HepG2 (cell line): Measurements from ENCODE around the gene MAN1A2. TPM values are rescaled to one million over a fixed set of nuclear protein-coding genes. Genes with fewer than 3 reads are reported as not detected.

ENCODE experiments used
- ATAC-seq: fragments of 200-7000 bp; cut with Tn5 transposase; 3 replicates; pipeline ENCODE4 v1.9.1; 2020; ENCODE audit warnings: mild to moderate bottlenecking, moderate library complexity
- BruUV-seq: library from RNA; stranded (reverse); fragments of 400-500 nt; replicated peaks from 2 replicates; lab custom pipeline; 2021; lab: Mats Ljungman, UMichigan
- CTCF ChIA-PET: fragments of 300-600 bp; formaldehyde crosslinking; extraction: SDS; loops from one replicate; lab custom pipeline; 2021; ENCODE audit warnings: low total read pairs, inconsistent platforms, low intra/inter-chr PET ratio; lab: Yijun Ruan, JAX
- POLR2A ChIA-PET: fragments of 350-600 bp; sonication (Branson Sonifier 250); formaldehyde crosslinking; loops from one replicate; lab custom pipeline; 2020; ENCODE audit warnings: antibody characterized with exemption, inconsistent platforms; lab: Yijun Ruan, JAX
- DNase-seq: peaks from one replicate; pipeline ENCODE4 v3.0.0-alpha.2; 2015; ENCODE audit warnings: low spot score
- FAIRE-seq: peaks from 3 replicates; lab custom pipeline; 2011; peaks lifted over from hg19 to GRCh38; lab: Jason Lieb, UNC
- H2AFZ ChIP-seq: one replicate; pipeline ENCODE4 v1.6.1; 2011; ENCODE audit warnings: low read length, inconsistent platforms
- H3K27ac ChIP-seq: fragments of 300-600 bp; 3 replicates; pipeline ENCODE4 v1.8.0; 2011; ENCODE audit warnings: mixed run types, mild to moderate bottlenecking, mixed read lengths, low read length, inconsistent platforms; ENCODE audit not compliant: insufficient read depth; ENCODE audit errors: extremely low read length
- H3K27me3 ChIP-seq, 2 experiments: fragments of 200-600 bp in 1 of 2; 2 replicates in 1 of 2; 3 replicates in 1 of 2; pipeline versions ENCODE4 v1.6.0 to v1.8.0; 2011; ENCODE audit warnings: low read length in 2 of 2, mild to moderate bottlenecking in 2 of 2, moderate library complexity in 2 of 2, inconsistent platforms in 1 of 2; ENCODE audit not compliant: insufficient read depth in 2 of 2, control insufficient read depth in 1 of 2
- H3K36me3 ChIP-seq, 2 experiments: fragments of 200-600 bp in 1 of 2; replicated peaks in 1 of 2; 2 replicates in 1 of 2; 3 replicates in 1 of 2; pipeline versions ENCODE4 v1.5.1 to v1.8.0; 2011; ENCODE audit warnings: low read length in 2 of 2, inconsistent platforms in 1 of 2; ENCODE audit not compliant: insufficient read depth in 2 of 2, control insufficient read depth in 1 of 2
- H3K4me1 ChIP-seq: 2 replicates; pipeline ENCODE4 v1.5.1; 2012; ENCODE audit warnings: low read length, inconsistent platforms; ENCODE audit not compliant: insufficient read depth
- H3K4me2 ChIP-seq: 2 replicates; pipeline ENCODE4 v1.6.0; 2011; ENCODE audit warnings: low read depth, low read length, inconsistent platforms
- H3K4me3 ChIP-seq, 3 experiments: fragments of 200-600 bp in 1 of 3; sonication (generic), shearing (Covaris generic) in 1 of 3; replicated peaks in 1 of 3; 2 replicates each; pipeline ENCODE4 v1.5.1; 2011 to 2016; ENCODE audit warnings: low read length in 3 of 3, inconsistent platforms in 2 of 3, low read depth in 2 of 3, mild to moderate bottlenecking in 2 of 3, control low read depth in 1 of 3, mixed read lengths in 1 of 3; ENCODE audit not compliant: insufficient read depth in 1 of 3
- H3K79me2 ChIP-seq: one replicate; pipeline ENCODE4 v1.6.1; 2011; ENCODE audit warnings: low read length, inconsistent platforms; ENCODE audit not compliant: insufficient read depth
- H3K9ac ChIP-seq: 2 replicates; pipeline ENCODE4 v1.6.0; 2011; ENCODE audit warnings: mild to moderate bottlenecking, low read depth, low read length, inconsistent platforms; ENCODE audit not compliant: insufficient read depth
- H3K9me3 ChIP-seq: 2 replicates; pipeline ENCODE4 v1.5.1; 2012; ENCODE audit warnings: mild to moderate bottlenecking, low read length
- H4K20me1 ChIP-seq: 2 replicates; pipeline ENCODE4 v1.6.0; 2011; ENCODE audit warnings: inconsistent platforms, mild to moderate bottlenecking, low read length, moderate library complexity; ENCODE audit not compliant: insufficient read depth
- EP300 ChIP-seq, 3 experiments: sonication (generic) in 1 of 3; formaldehyde crosslinking in 1 of 3; IDR thresholded peaks; 2 replicates each; pipeline versions ENCODE4 v1.5.1 to v1.6.1; 2011 to 2020; ENCODE audit warnings: low read depth in 2 of 3, low read length in 2 of 3, borderline replicate concordance in 1 of 3, improper control_type of control experiment in 1 of 3, mild to moderate bottlenecking in 1 of 3, missing genetic modification reagents in 1 of 3, moderate library complexity in 1 of 3
- FOSL2 ChIP-seq: sonication (generic); formaldehyde crosslinking; IDR thresholded peaks from 2 replicates; pipeline ENCODE4 v1.4.0; 2020; ENCODE audit warnings: missing genetic modification reagents
- FOXK1 ChIP-seq: sonication (generic); formaldehyde crosslinking; IDR thresholded peaks from 2 replicates; pipeline ENCODE4 v1.4.0; 2020; ENCODE audit warnings: low read depth, missing genetic modification reagents, borderline replicate concordance
- HDAC1 ChIP-seq: sonication (generic); formaldehyde crosslinking; IDR thresholded peaks from 2 replicates; pipeline ENCODE4 v1.5.1; 2020; ENCODE audit warnings: mild to moderate bottlenecking, missing genetic modification reagents
- HDAC6 ChIP-seq: fragments of 200-600 bp; sonication (generic); IDR thresholded peaks from 2 replicates; pipeline ENCODE4 v1.7.0; 2017; ENCODE audit warnings: mild to moderate bottlenecking, antibody characterized with exemption, low read length, low read depth
- KAT8 ChIP-seq: IDR thresholded peaks from 2 replicates; pipeline ENCODE4 v1.6.1; 2016; ENCODE audit warnings: missing genetic modification reagents, missing compliant biosample characterization
- KLF12 ChIP-seq: sonication (generic); formaldehyde crosslinking; IDR thresholded peaks from 2 replicates; pipeline ENCODE4 v1.4.0; 2020; ENCODE audit warnings: missing genetic modification reagents, borderline replicate concordance
- MEIS1 ChIP-seq: sonication (generic); formaldehyde crosslinking; IDR thresholded peaks from 2 replicates; pipeline ENCODE4 v1.9.0; 2021; ENCODE audit warnings: mild to moderate bottlenecking, missing genetic modification reagents, moderate library complexity, borderline replicate concordance
- MTF2 ChIP-seq: sonication (generic); formaldehyde crosslinking; IDR thresholded peaks from 2 replicates; pipeline ENCODE4 v1.5.0; 2020; ENCODE audit warnings: missing genetic modification reagents, borderline replicate concordance
- MYPOP ChIP-seq: sonication (generic); formaldehyde crosslinking; IDR thresholded peaks from 2 replicates; pipeline ENCODE4 v1.8.1; 2023; ENCODE audit warnings: mild to moderate bottlenecking, moderate library complexity, missing genetic modification reagents
- PBX2 ChIP-seq: IDR thresholded peaks from 2 replicates; pipeline ENCODE4 v1.6.1; 2016; ENCODE audit warnings: control low read depth
- PHF20 ChIP-seq: sonication (generic); formaldehyde crosslinking; IDR thresholded peaks from 2 replicates; pipeline ENCODE4 v1.5.0; 2020; ENCODE audit warnings: mild to moderate bottlenecking, missing genetic modification reagents
- RFX1 ChIP-seq: fragments of 450-650 bp; IDR thresholded peaks from 2 replicates; pipeline ENCODE4 v1.6.1; 2017
- SP1 ChIP-seq, 2 experiments: fragments of 450-650 bp in 1 of 2; sonication (generic) in 1 of 2; formaldehyde crosslinking in 1 of 2; IDR thresholded peaks; 2 replicates each; pipeline versions ENCODE4 v1.4.0 to v1.6.1; 2016 to 2020; ENCODE audit warnings: missing genetic modification reagents in 1 of 2
- SRY ChIP-seq: sonication (generic); formaldehyde crosslinking; IDR thresholded peaks from 2 replicates; pipeline ENCODE4 v1.8.0; 2022; ENCODE audit warnings: mild to moderate bottlenecking, missing genetic modification reagents
- TAF15 ChIP-seq: fragments of 200-400 bp; formaldehyde crosslinking; IDR thresholded peaks from one replicate; pipeline ENCODE4 v1.6.1; 2018; ENCODE audit warnings: mild to moderate bottlenecking, low read depth, low read length; ENCODE audit not compliant: poor library complexity, severe bottlenecking
- TOPORS ChIP-seq: sonication (generic); formaldehyde crosslinking; IDR thresholded peaks from 2 replicates; pipeline ENCODE4 v1.8.0; 2023; ENCODE audit warnings: mild to moderate bottlenecking, missing genetic modification reagents
- ZNF335 ChIP-seq: sonication (generic); formaldehyde crosslinking; IDR thresholded peaks from 2 replicates; pipeline ENCODE4 v1.4.0; 2020; ENCODE audit warnings: missing genetic modification reagents
- ZNF556 ChIP-seq: sonication (generic); formaldehyde crosslinking; IDR thresholded peaks from 2 replicates; pipeline ENCODE4 v1.4.0; 2020; ENCODE audit warnings: mild to moderate bottlenecking, missing genetic modification reagents, borderline replicate concordance
- ZNF770 ChIP-seq: sonication (generic); formaldehyde crosslinking; IDR thresholded peaks from 2 replicates; pipeline ENCODE4 v1.5.0; 2020; ENCODE audit warnings: mild to moderate bottlenecking, missing genetic modification reagents
- WGBS: methylation state at CpG from one replicate; pipeline ENCODE4 v1.1.6; 2017; ENCODE audit warnings: low lambda C conversion rate; 5-methylcytosine and 5-hydroxymethylcytosine counted together
- in situ Hi-C: cut with HindIII; loops from 2 replicates; pipeline ENCODE4 v1.10.0; 2017; ENCODE audit warnings: low pct_unique_long_range_greater_than_20kb; ENCODE audit not compliant: extremely low pct_ligation_motif_present
- intact Hi-C: fragments of 100-400 bp; cut with micrococcal nuclease; formaldehyde crosslinking; loops from one replicate; pipeline ENCODE4 v1.10.0; 2022; ENCODE audit not compliant: unreplicated experiment
- polyA plus RNA-seq, 8 experiments: library from polyadenylated mRNA; depleted of rRNA in 3 of 8; stranded (reverse) in 7 of 8; unstranded in 1 of 8; fragments of >200 nt; fragmentation: Illumina TruSeq in 4 of 8; extraction: Trizol in 4 of 8; gene quantifications; 2 replicates each; pipeline versions ENCODE4 v1.2.1 to v1.2.3, GENCODE V29; 2011 to 2016; ENCODE audit warnings: low read depth in 4 of 8, missing spikeins in 1 of 8, mixed read lengths in 1 of 8; ENCODE audit not compliant: insufficient read depth in 1 of 8
- total RNA-seq, 5 experiments: library from RNA; depleted of rRNA; stranded (reverse); fragments of >200 nt; fragmentation: Illumina TruSeq; extraction: Trizol; gene quantifications; 2 replicates each; pipeline ENCODE4 v1.2.3, GENCODE V29; 2016; ENCODE audit warnings: low read depth in 1 of 5

MAN1A2 gene
- total and polyA plus RNA-seq, 2 of the 13 experiments (the other 11 are each of a cell fraction or from before 2014, with no cell fraction given): 8.0 to 19.9 TPM

GRCh38 chr1:117362986-117363385 is 4.3 kb upstream of the MAN1A2 start:
- DNase-seq (no peak), FAIRE-seq (no peak), ATAC-seq (no peak)
- Histone ChIP-seq H3K27me3 (no peaks in the 10 kb centered on the region; a peak in 1 of 5 replicates), H3K79me2 (peaks cover 15% of the 10 kb centered on the region), H3K27ac (no peak overlapping the region), H3K4me1 (peaks cover 12% of the 10 kb centered on the region), H3K36me3 (no peaks in the 10 kb centered on the region), H2AFZ (no peak overlapping the region), H4K20me1 (no peaks in the 10 kb centered on the region), H3K4me3 (no peak overlapping the region), H3K4me2 (no peak overlapping the region), H3K9ac (no peak overlapping the region), H3K9me3 (no peaks in the 10 kb centered on the region)
- WGBS: 83% methylated on average over 1 of the region's 1 CpG
- TF ChIP-seq HDAC6: no peak
- TF ChIP-seq MYPOP (CRISPR knock-in tag): no peak
- no peak for TF ChIP-seq HDAC1 (CRISPR knock-in tag)
- no peak for TF ChIP-seq EP300 (IDR thresholded peaks at IDR 0.05; ENCODE audit: low read depth in 2 of 2, low read length in 2 of 2)
- TF ChIP-seq EP300 (CRISPR knock-in tag; IDR thresholded peaks at IDR 0.05; ENCODE audit: borderline replicate concordance): no peak
- TF ChIP-seq ZNF556: no peak
- no peak for TF ChIP-seq FOXK1
- TF ChIP-seq ZNF335 (CRISPR knock-in tag): no peak
- TF ChIP-seq RFX1: no peak
- TF ChIP-seq MTF2 (CRISPR knock-in tag): no peak
- no peak for TF ChIP-seq PHF20
- no peak for TF ChIP-seq SRY (CRISPR knock-in tag)
- TF ChIP-seq FOSL2 (CRISPR knock-in tag): no peak
- TF ChIP-seq MEIS1 (CRISPR knock-in tag): no peak
- TF ChIP-seq KLF12 (CRISPR knock-in tag): no peak
- no peak for TF ChIP-seq TOPORS
- no peak for TF ChIP-seq TAF15
- no peak for TF ChIP-seq PBX2
- TF ChIP-seq ZNF770 (CRISPR knock-in tag): no peak
- TF ChIP-seq KAT8 (CRISPR knock-in tag): no peak
- TF ChIP-seq SP1 (IDR thresholded peaks at IDR 0.05): no peak
- TF ChIP-seq SP1 (CRISPR knock-in tag; IDR thresholded peaks at IDR 0.05): no peak
- POLR2A ChIA-PET: no interaction called here
- intact Hi-C loops (loop anchor here (10.0 kb wide), 1 partner anchor 238 kb away; the partner anchor contains the start of gene TRIM45), in situ Hi-C loops (no loop called here)
- CTCF ChIA-PET: no interaction called here
- no TSS peak for BruUV-seq
